ENCODE data around the gene SLC16A7.
A peak's percentile ranks its signal among the peaks of the same experiment; 100 is the strongest.
"Not testable (repeated sequence)": the region's sequence is repeated elsewhere in the genome, so short reads cannot be mapped to it uniquely, and the experiment has no call there.

Gene SLC16A7

GRCh38 chr12:59595883-59596540 lies at the start of gene SLC16A7:
SLC16A7 (plus strand) TSS chr12:59596029; CDS start chr12:59704802, 108,773 bp downstream.
- peak; percentile 93 to 94 (median 93) for DNase-seq

GRCh38 chr12:59548930-59549329 lies 46.9 kb upstream of the SLC16A7 start:
- DNase-seq: no peak

GRCh38 chr12:59559696-59560095 lies 36.1 kb upstream of the SLC16A7 start:
- DNase-seq: no peak

GRCh38 chr12:59570145-59570544 lies 25.7 kb upstream of the SLC16A7 start:
- no peak for DNase-seq

- DNase-seq: no peak
Measured at GRCh38 chr12:59574406-59574805, 21.4 kb upstream of the SLC16A7 start.

DNA sequence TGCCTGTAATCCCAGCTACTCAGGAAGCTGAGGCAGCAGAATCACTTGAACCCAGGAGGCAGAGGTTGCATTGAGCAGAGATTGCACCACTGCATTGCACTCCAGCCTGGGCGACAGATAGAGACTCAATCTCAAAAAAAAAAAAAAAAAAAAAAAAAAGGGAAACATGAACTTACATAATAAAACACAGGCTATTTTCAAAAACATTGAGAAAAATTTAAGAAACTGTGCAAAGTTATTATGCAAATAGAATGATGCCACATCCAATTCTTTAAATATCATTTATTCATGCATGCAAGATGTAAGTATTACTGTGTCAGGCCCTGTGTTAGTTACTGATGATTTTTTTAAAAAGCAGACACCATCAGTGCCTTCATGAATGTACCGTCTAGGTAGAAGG lies 20.0 kb upstream of the SLC16A7 start:
- no peak for DNase-seq

GRCh38 chr12:59578254-59578653 lies 17.6 kb upstream of the SLC16A7 start:
- DNase-seq: no peak

GRCh38 chr12:59579631-59580030 lies 16.2 kb upstream of the SLC16A7 start:
- DNase-seq: no peak

GRCh38 chr12:59580050-59580449 lies 15.8 kb upstream of the SLC16A7 start:
- no peak for DNase-seq

- DNase-seq: no peak
Measured at GRCh38 chr12:59583003-59583712, 12.7 kb upstream of the SLC16A7 start.

DNA sequence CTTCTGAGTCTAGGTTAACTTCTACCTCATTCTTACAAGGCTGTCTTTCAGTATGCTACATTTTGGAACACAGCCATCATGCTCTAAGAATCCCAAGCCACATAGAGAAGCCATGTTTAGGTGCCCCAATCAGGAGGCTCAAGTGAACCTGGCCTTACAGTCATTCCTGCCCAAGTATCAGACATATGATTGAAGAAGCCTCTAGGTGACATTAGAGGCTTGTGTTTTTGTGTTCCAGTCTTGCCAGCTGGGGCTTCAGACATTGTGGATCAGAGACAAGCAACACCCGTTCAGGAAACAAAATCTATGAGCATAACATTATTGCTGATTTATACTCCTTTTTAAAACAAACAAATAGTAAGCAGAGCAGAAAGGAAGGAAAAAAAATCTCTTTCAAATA lies 8.1 kb upstream of the SLC16A7 start:
- DNase-seq: no peak

GRCh38 chr12:59593761-59594160 lies 2.1 kb upstream of the SLC16A7 start:
- DNase-seq: no peak

DNA sequence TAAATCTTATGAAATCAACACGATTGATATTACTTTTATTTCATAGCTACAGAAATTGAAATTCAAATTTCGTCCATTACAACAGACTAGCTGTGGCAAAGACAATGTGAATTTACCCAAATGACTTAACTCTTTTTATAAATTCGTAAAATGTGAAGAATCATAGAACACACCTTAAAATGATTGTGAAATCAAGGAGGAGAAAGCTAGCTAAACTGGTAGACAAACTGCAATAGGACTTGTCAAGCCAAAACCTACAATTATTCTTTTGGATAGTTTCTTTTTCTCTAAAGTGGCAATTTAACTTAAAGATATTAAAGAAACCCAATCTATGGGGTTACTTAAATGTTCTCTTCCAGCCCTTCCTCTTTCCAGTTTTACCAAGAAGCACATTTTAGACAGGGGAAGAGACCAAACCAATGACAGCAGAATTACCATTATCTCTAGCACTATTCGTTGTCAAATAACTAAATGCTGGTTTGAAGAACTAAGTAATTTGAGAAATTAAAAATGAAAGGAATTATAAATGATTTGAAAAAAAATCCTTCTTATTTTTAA lies 807 bp upstream of the SLC16A7 start:
- DNase-seq: peak in 2 of 3 experiments; percentile 16 to 54

DNA sequence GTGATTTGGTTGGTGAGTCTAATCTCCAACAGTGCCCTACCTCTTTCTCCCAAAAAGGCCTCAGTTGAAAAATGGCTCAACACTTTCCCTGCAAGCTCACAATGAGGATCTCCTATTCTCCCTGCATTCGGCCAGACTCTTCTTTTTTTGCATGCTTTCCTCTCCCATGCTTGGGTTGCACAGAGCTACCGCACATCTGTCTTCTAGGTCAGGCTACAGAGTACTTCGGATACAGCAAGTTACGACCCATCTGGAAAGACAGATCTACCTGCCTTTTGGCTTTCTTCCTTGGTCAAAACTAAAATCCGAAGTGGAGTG lies 305 bp upstream of the SLC16A7 start:
- no peak for DNase-seq

- peak in 2 of 3 experiments; percentile 48 to 76 for DNase-seq
Measured at GRCh38 chr12:59597385-59597781, 1.6 kb downstream of the SLC16A7 start.

DNA sequence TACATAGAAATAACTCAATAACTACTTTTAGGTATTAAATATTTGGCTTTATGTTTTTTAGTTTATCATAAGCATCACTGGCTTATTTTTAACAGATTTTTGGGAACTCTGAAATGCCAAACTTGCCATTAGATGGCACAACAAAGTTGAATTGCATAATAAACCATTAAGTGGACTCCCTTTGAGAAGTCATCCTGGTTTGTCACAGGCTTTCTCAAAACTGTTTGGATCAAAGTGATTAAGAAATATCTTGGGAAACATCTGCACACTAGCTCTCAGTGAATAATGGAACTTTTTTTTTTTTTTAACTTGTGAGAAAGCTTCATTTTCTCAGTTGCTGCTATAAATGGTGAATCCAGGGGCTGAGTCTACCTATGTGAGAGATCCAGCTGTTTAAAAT lies 4.3 kb downstream of the SLC16A7 start:
- no peak for DNase-seq

GRCh38 chr12:59603754-59604153 lies 7.9 kb downstream of the SLC16A7 start:
- DNase-seq: no peak

GRCh38 chr12:59612823-59613434 lies 17.1 kb downstream of the SLC16A7 start:
- DNase-seq: not testable (repeated sequence)

GRCh38 chr12:59615392-59616165 lies 19.8 kb downstream of the SLC16A7 start:
- no peak for DNase-seq

- DNase-seq: no peak
Measured at GRCh38 chr12:59619461-59620240, 23.8 kb downstream of the SLC16A7 start.

- no peak for DNase-seq
Measured at GRCh38 chr12:59620326-59620725, 24.5 kb downstream of the SLC16A7 start.

GRCh38 chr12:59624732-59625460 lies 29.1 kb downstream of the SLC16A7 start:
- no peak for DNase-seq
